Measurements from ENCODE around the gene MYO6.

Gene MYO6

DNA sequence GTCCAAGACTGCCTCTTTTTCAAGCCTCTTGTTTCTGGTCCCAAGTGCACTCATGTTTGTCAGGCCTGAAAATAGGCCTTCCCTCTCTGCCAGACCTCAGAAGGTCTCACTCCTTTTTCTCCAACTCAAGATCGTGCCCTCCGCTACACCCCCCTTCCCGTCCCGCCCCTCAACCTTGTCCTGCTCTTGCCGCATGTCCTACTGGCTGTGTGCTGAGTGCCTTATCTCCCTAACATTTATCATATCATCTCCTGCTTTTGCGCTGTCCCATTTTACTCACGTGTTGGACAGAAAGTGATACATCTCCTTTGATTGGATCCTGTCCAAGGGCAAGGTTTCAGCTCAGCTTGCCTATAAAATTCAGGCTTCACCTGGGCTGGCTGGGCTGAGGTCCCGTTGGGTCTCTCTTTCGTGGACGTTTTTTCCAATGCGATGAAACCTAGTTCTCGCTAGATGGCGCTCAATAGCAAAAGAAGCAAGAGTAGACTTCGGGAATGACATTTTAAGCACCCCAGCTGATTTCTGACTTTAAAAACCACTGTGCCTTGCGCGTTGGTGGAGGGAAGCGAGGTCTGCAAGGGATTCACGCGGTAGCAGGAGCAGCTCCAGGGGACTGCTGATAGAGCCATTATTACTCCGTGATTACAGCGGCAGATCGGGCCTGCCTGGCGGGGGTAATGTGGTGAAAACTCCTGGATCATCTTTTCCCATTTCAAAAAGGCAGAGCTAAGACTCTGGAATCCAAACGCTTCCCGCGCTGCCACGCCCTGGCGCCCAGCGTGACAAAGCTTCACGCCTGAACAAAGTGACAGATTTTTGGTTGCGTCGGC is 185.8 kb downstream of the MYO6 start:
- no peak for TF ChIP-seq YY1 (IDR thresholded peaks at IDR 0.05; ENCODE audit: insufficient read depth, insufficient read length)
- TF ChIP-seq SUZ12 (IDR thresholded peaks at IDR 0.05; ENCODE audit: extremely low read depth, insufficient read depth, insufficient read length) = no peak
- no peak for TF ChIP-seq ZNF274 (IDR thresholded peaks at IDR 0.05; ENCODE audit: low read depth, low read length)
- Histone ChIP-seq H3K4me3 (ENCODE audit: insufficient read length, low read depth) (peak overlapping the region; percentile 28), H3K4me1 (ENCODE audit: insufficient read depth, insufficient read length) (peaks cover 3% of the 10 kb centered on the region), H3K27me3 (ENCODE audit: insufficient read depth, insufficient read length) (peaks cover 22% of the 10 kb centered on the region), H3K36me3 (ENCODE audit: insufficient read depth, insufficient read length, low read length) (no peaks in the 10 kb centered on the region), H3K9me3 (ENCODE audit: insufficient read depth, low read length) (no peaks in the 10 kb centered on the region), H3K9ac (ENCODE audit: insufficient read length, low read depth) (no peak overlapping the region)
- DNase-seq (ENCODE audit: low read depth, low spot score) = peak; percentile 46

DNA sequence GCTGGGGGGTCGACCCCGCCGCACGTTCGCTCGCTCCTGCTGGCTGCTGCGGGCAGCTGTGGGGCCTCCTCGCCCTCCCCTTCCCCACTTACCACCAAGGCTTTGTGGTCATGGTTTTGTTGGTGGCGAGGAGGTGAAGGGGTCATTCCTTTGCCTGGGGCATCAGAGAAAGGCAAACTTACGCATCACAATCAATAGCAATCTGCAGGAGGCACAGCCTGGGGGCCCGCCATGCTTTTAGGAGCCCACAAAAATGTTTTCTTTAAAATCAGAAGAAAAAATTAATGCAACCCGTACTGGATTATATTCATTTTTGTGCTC is 186.4 kb downstream of the MYO6 start:
- Histone ChIP-seq H3K4me3 (ENCODE audit: insufficient read length, low read depth) (peak overlapping the region; percentile 28), H3K9me3 (ENCODE audit: insufficient read depth, low read length) (no peaks in the 10 kb centered on the region), H3K27me3 (ENCODE audit: insufficient read depth, insufficient read length) (peaks cover 22% of the 10 kb centered on the region), H3K4me1 (ENCODE audit: insufficient read depth, insufficient read length) (peaks cover 3% of the 10 kb centered on the region), H3K9ac (ENCODE audit: insufficient read length, low read depth) (no peak overlapping the region), H3K36me3 (ENCODE audit: insufficient read depth, insufficient read length, low read length) (no peaks in the 10 kb centered on the region)
- no peak for DNase-seq (ENCODE audit: low read depth, low spot score)
- no peak for TF ChIP-seq SUZ12 (IDR thresholded peaks at IDR 0.05; ENCODE audit: extremely low read depth, insufficient read depth, insufficient read length)
- TF ChIP-seq ZNF274 (IDR thresholded peaks at IDR 0.05; ENCODE audit: low read depth, low read length) = no peak
- TF ChIP-seq YY1 (IDR thresholded peaks at IDR 0.05; ENCODE audit: insufficient read depth, insufficient read length) = no peak

DNA sequence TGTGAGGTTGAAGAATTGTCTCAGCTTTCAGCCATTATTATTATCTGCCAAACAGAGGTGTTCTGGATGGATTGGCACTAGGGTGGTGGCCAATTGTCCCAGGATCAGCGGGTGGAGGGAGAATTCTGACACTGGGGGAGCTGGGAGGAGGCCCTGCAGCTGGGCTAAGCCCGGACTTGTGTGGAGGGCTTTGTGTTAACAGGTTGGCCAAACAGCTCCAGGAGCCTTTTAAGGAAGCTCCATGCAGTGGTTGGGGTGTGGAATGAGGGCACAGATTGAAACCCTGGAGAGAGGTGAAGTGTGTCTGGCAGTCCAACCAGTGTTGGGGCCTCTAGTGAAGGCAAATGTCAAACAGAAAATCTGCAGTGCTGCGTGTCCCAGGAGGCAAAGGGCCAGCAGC is 187.6 kb downstream of the MYO6 start:
- Histone ChIP-seq H3K9ac (ENCODE audit: insufficient read length, low read depth) (no peak overlapping the region), H3K36me3 (ENCODE audit: insufficient read depth, insufficient read length, low read length) (no peaks in the 10 kb centered on the region), H3K9me3 (ENCODE audit: insufficient read depth, low read length) (no peaks in the 10 kb centered on the region), H3K27me3 (ENCODE audit: insufficient read depth, insufficient read length) (peaks cover 22% of the 10 kb centered on the region), H3K4me1 (ENCODE audit: insufficient read depth, insufficient read length) (peaks cover 3% of the 10 kb centered on the region), H3K4me3 (ENCODE audit: insufficient read length, low read depth) (no peak overlapping the region)
- DNase-seq (ENCODE audit: low read depth, low spot score) = no peak
- no peak for TF ChIP-seq ZNF274 (IDR thresholded peaks at IDR 0.05; ENCODE audit: low read depth, low read length)
- TF ChIP-seq SUZ12 (IDR thresholded peaks at IDR 0.05; ENCODE audit: extremely low read depth, insufficient read depth, insufficient read length) = no peak
- TF ChIP-seq YY1 (IDR thresholded peaks at IDR 0.05; ENCODE audit: insufficient read depth, insufficient read length) = no peak

DNA sequence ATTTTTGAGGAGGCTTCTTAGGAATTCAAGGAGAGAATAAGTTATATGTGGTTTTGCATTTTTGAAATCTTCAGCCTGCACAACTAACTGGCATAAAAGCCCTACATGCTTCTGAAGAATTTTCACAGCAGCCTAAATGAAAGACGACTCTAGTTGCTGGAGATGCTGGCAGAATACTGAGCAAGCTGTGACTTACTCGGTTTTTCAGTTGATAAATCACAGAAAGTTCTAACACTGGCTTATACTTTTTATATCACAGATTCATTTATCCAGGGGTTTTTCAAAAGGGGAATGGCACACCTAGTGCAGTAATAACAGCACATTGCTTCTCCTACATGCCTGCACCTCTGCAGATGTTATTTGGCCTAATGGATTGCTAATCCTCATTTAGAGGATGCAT is 188.8 kb downstream of the MYO6 start:
- no peak overlapping the region for H3K9ac ChIP-seq (ENCODE audit: insufficient read length, low read depth)
- H3K36me3 ChIP-seq (ENCODE audit: insufficient read depth, insufficient read length, low read length) = no peaks in the 10 kb centered on the region
- H3K9me3 ChIP-seq (ENCODE audit: insufficient read depth, low read length) = no peaks in the 10 kb centered on the region
- H3K27me3 ChIP-seq (ENCODE audit: insufficient read depth, insufficient read length) = peaks cover 26% of the 10 kb centered on the region
- no peak for DNase-seq (ENCODE audit: low read depth, low spot score)
- peaks cover 3% of the 10 kb centered on the region for H3K4me1 ChIP-seq (ENCODE audit: insufficient read depth, insufficient read length)
- TF ChIP-seq ZNF274 (IDR thresholded peaks at IDR 0.05; ENCODE audit: low read depth, low read length) = no peak
- no peak for TF ChIP-seq YY1 (IDR thresholded peaks at IDR 0.05; ENCODE audit: insufficient read depth, insufficient read length)
- no peak for TF ChIP-seq SUZ12 (IDR thresholded peaks at IDR 0.05; ENCODE audit: extremely low read depth, insufficient read depth, insufficient read length)
- no peak overlapping the region for H3K4me3 ChIP-seq (ENCODE audit: insufficient read length, low read depth)

DNA sequence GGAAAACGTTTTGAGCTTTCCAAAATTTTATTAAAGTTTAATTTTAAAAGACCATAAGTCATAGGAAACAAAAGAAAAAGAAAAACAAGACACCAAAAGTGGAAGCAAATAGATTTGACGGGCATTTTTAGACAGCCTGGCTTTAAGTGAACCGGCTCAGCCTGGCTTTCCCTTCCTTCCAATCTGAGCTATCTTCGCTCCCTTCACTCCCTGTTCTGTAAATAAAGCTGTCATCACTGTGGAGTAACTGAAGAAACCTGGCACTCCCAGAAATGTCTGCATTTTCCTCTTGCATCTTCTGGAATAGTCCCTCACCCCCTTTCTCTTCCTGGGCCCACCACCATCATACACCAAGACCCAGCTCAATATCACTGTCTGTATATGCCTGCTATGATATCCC is 191.5 kb downstream of the MYO6 start:
- peaks cover 3% of the 10 kb centered on the region for H3K4me1 ChIP-seq (ENCODE audit: insufficient read depth, insufficient read length)
- TF ChIP-seq ZNF274 (IDR thresholded peaks at IDR 0.05; ENCODE audit: low read depth, low read length) = no peak
- no peak for TF ChIP-seq YY1 (IDR thresholded peaks at IDR 0.05; ENCODE audit: insufficient read depth, insufficient read length)
- TF ChIP-seq SUZ12 (IDR thresholded peaks at IDR 0.05; ENCODE audit: extremely low read depth, insufficient read depth, insufficient read length) = no peak
- no peak for DNase-seq (ENCODE audit: low read depth, low spot score)
- H3K27me3 ChIP-seq (ENCODE audit: insufficient read depth, insufficient read length) = peaks cover 29% of the 10 kb centered on the region
- H3K36me3 ChIP-seq (ENCODE audit: insufficient read depth, insufficient read length, low read length) = no peaks in the 10 kb centered on the region
- no peak overlapping the region for H3K9ac ChIP-seq (ENCODE audit: insufficient read length, low read depth)
- H3K4me3 ChIP-seq (ENCODE audit: insufficient read length, low read depth) = no peak overlapping the region
- no peaks in the 10 kb centered on the region for H3K9me3 ChIP-seq (ENCODE audit: insufficient read depth, low read length)

DNA sequence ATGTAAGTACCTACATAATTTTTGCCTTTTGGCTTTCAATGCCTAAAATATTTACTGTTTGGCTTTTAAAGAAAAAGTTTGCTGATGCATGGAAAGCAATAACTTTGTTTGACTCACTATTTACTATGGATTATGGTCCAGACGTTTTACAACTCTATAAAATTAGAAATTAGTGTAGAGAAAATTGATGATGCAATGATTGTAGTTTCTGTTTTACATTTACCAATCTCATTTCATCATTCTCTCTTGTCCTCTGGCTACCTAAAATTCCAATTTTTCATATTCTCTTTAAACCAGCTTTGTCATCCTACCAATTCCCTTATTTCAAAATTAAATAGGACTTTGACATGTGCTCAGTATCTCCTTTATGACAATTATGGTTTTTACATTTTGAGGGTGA is 192.5 kb downstream of the MYO6 start:
- TF ChIP-seq ZNF274 (IDR thresholded peaks at IDR 0.05; ENCODE audit: low read depth, low read length) (no peak), SUZ12 (IDR thresholded peaks at IDR 0.05; ENCODE audit: extremely low read depth, insufficient read depth, insufficient read length) (no peak), YY1 (IDR thresholded peaks at IDR 0.05; ENCODE audit: insufficient read depth, insufficient read length) (no peak)
- DNase-seq (ENCODE audit: low read depth, low spot score) = no peak
- H3K27me3 ChIP-seq (ENCODE audit: insufficient read depth, insufficient read length) = peaks cover 21% of the 10 kb centered on the region
- H3K36me3 ChIP-seq (ENCODE audit: insufficient read depth, insufficient read length, low read length) = no peaks in the 10 kb centered on the region
- H3K9me3 ChIP-seq (ENCODE audit: insufficient read depth, low read length) = no peaks in the 10 kb centered on the region
- no peaks in the 10 kb centered on the region for H3K4me1 ChIP-seq (ENCODE audit: insufficient read depth, insufficient read length)
- H3K4me3 ChIP-seq (ENCODE audit: insufficient read length, low read depth) = no peak overlapping the region
- no peak overlapping the region for H3K9ac ChIP-seq (ENCODE audit: insufficient read length, low read depth)

DNA sequence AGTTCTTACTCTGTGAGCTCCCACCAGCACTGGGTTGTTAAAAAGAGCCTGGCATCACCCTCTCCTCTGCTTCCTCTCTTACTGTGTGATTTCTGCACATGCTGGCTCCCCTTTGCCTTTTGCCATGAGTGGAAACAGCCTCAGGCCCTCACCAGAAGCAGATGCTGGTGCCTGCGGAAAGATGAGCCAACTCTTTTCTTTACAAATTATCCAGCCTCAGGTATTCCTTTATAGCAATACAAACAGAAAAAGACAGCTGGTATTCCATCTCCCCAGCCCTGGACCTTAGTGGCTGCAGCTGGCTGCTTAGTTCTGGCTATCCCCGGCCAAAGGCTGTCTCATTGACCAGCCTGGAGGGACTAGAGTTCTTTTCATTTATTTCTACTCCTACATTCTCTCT is 194.3 kb downstream of the MYO6 start:
- H3K36me3 ChIP-seq (ENCODE audit: insufficient read depth, insufficient read length, low read length) = no peaks in the 10 kb centered on the region
- peaks cover 12% of the 10 kb centered on the region for H3K27me3 ChIP-seq (ENCODE audit: insufficient read depth, insufficient read length)
- H3K9ac ChIP-seq (ENCODE audit: insufficient read length, low read depth) = no peak overlapping the region
- H3K4me3 ChIP-seq (ENCODE audit: insufficient read length, low read depth) = no peak overlapping the region
- H3K4me1 ChIP-seq (ENCODE audit: insufficient read depth, insufficient read length) = no peaks in the 10 kb centered on the region
- no peak for DNase-seq (ENCODE audit: low read depth, low spot score)
- TF ChIP-seq YY1 (IDR thresholded peaks at IDR 0.05; ENCODE audit: insufficient read depth, insufficient read length) (no peak), SUZ12 (IDR thresholded peaks at IDR 0.05; ENCODE audit: extremely low read depth, insufficient read depth, insufficient read length) (no peak), ZNF274 (IDR thresholded peaks at IDR 0.05; ENCODE audit: low read depth, low read length) (no peak)
- no peaks in the 10 kb centered on the region for H3K9me3 ChIP-seq (ENCODE audit: insufficient read depth, low read length)
